ENCODE data around the gene DDX49.

GRCh38 chr19:18910010-18910409, 9.5 kb upstream of the DDX49 start:
- no peak for TF ChIP-seq CTCF (IDR thresholded peaks at IDR 0.05)
- TF ChIP-seq JUN (CRISPR knock-in tag; IDR thresholded peaks at IDR 0.05): no peak
- no peak for TF ChIP-seq CBFB (CRISPR knock-in tag; IDR thresholded peaks at IDR 0.05; ENCODE audit: low read depth)
- TF ChIP-seq USF1 (CRISPR knock-in tag; IDR thresholded peaks at IDR 0.05): no peak

All from WTC11 (cell line).